ENCODE data around the gene MS4A6A. TPM values are rescaled to one million over a fixed set of nuclear protein-coding genes. Genes with fewer than 3 reads are reported as not detected.

MS4A6A gene, protein sequence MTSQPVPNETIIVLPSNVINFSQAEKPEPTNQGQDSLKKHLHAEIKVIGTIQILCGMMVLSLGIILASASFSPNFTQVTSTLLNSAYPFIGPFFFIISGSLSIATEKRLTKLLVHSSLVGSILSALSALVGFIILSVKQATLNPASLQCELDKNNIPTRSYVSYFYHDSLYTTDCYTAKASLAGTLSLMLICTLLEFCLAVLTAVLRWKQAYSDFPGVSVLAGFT
- total RNA-seq, result 100 to 1,000 TPM; 111 to 162 TPM

DNA sequence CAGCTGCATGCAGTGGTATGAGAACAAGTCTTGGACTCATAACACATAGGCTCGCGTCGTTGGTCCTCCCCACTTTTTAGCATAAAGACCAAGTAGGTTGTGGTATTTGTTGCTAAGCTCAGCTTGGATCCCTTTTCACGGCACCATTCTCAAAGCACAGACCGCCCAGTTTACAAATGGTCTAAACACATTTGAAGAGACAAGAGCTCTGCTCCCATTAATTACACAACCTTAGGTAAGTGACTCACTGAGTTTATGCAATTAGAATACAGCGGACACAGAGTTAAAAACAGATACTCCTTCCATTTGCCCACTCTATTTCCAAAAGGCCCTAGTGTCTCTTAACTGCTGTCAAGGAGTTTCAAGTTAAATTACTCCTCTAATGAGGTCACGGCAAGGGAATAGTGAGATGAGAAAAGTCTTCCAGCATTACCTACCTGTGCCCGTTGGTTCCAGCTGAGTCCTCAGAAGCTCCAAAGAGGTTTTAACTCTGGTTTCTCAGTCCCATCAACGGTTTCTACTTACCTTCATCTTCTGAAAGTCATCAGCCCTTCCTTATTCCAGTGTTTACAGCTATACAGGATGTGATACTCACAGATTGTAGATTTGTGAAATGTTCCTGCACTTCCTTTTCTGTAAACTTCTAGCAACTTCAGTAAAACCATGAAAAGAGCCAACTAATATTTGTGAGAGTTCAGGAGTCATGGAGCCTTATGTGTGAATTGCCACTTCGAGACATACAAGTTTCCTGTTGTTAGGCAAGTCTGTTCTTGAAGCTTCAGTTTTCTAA lies at the start of gene MS4A6A:
Gene MS4A6A (minus strand): TSS at position 543 of the 790 bp plus-strand sequence. CDS start 1,356 bp downstream, outside the sequence.
- no peaks in the 10 kb centered on the region for H3K9me3 ChIP-seq
- no peaks in the 10 kb centered on the region for H3K36me3 ChIP-seq
- TF ChIP-seq, protein P1, sequence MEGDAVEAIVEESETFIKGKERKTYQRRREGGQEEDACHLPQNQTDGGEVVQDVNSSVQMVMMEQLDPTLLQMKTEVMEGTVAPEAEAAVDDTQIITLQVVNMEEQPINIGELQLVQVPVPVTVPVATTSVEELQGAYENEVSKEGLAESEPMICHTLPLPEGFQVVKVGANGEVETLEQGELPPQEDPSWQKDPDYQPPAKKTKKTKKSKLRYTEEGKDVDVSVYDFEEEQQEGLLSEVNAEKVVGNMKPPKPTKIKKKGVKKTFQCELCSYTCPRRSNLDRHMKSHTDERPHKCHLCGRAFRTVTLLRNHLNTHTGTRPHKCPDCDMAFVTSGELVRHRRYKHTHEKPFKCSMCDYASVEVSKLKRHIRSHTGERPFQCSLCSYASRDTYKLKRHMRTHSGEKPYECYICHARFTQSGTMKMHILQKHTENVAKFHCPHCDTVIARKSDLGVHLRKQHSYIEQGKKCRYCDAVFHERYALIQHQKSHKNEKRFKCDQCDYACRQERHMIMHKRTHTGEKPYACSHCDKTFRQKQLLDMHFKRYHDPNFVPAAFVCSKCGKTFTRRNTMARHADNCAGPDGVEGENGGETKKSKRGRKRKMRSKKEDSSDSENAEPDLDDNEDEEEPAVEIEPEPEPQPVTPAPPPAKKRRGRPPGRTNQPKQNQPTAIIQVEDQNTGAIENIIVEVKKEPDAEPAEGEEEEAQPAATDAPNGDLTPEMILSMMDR (IDR thresholded peaks at IDR 0.05), result no peak
- H3K4me1 ChIP-seq (ENCODE audit: control insufficient read depth in 1 of 2, low read depth in 2 of 2), result peaks cover 0 to 4% of the 10 kb centered on the region in 2 donors
- ATAC-seq (ENCODE audit: insufficient number of reproducible peaks, low FRiP score, low read depth) (no peak), DNase-seq (ENCODE audit: low spot score) (no peak)
- peak within 1 kb of the TSS in 1 of 2 donors; percentile 10 for H3K27ac ChIP-seq
- no peaks in the 10 kb centered on the region for H3K27me3 ChIP-seq (replicated peaks; ENCODE audit: insufficient read depth)
- H3K4me3 ChIP-seq, result peak within 1 kb of the TSS; percentile 42

DNA sequence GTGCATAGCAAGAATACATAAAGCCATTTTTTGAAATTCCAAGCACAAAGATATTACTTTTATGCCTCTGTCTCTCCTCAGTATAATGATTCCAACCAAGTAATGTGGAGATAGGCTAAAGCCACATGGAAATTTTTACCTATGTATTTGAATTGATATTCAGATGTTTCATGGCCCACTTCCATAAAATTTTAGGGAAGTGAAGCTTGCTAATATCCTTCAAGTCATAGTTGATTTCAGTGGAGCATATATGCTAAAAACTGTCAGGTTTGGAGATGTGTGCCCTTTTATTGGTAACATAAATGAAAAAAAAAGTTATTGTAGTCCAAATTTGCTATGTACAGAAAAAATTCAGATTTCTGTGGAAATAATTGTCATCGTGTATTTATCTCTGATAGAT lies 47.8 kb upstream of the MS4A6A start:
- Histone ChIP-seq H3K4me1 (ENCODE audit: control insufficient read depth in 1 of 2, low read depth in 2 of 2) (no peaks in the 10 kb centered on the region), H3K27me3 (replicated peaks; ENCODE audit: insufficient read depth) (no peaks in the 10 kb centered on the region), H3K36me3 (no peaks in the 10 kb centered on the region), H3K4me3 (no peak overlapping the region), H3K9me3 (no peaks in the 10 kb centered on the region), H3K27ac (no peak overlapping the region)
- ATAC-seq (ENCODE audit: insufficient number of reproducible peaks, low FRiP score, low read depth) (no peak), DNase-seq (ENCODE audit: low spot score) (no peak)
- TF ChIP-seq, protein P1 (IDR thresholded peaks at IDR 0.05), result no peak

DNA sequence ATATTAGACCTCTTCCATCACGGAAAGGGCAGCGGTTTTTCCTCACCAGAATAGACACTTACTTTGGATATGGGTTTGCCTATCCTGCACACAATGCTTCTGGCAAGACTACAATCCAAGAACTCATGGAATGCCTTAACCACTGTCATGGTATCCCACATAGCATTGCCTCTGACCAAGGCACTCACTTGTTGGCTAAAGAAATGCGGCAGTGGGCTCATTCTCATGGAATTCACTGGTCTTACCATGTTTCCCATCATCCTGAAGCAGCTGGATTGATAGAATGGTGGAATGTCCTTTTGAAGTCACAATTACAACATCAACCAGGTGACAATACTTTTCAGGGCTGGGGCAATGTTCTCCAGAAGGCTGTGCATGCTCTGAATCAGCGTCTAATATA lies 39.3 kb upstream of the MS4A6A start:
- H3K27ac ChIP-seq, result no peak overlapping the region
- TF ChIP-seq, protein P1 (IDR thresholded peaks at IDR 0.05), result no peak
- ATAC-seq (ENCODE audit: insufficient number of reproducible peaks, low FRiP score, low read depth), result no peak

DNA sequence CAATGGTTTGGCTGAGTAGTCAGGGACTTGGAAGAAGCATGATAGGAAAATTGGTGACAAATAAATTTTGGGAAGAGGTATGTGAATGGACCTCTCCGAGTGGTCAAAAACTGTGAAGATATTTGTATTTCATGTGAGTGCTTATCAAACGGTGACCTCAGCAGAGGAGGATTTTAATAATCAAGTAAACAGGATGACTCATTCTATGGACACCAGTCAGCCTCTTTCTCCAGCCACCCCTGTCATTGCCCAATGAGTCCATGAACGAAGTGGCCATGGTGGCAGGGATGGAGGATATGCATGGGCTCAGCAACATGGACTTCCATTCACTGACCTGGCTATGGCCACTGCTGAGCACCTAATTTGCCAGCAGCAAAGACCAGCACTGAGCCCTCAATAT lies 38.8 kb upstream of the MS4A6A start:
- H3K27me3 ChIP-seq (replicated peaks; ENCODE audit: insufficient read depth), result no peaks in the 10 kb centered on the region
- DNase-seq (ENCODE audit: low spot score) (no peak), ATAC-seq (ENCODE audit: insufficient number of reproducible peaks, low FRiP score, low read depth) (no peak)
- no peaks in the 10 kb centered on the region for H3K36me3 ChIP-seq
- H3K4me3 ChIP-seq, result no peak overlapping the region
- TF ChIP-seq, protein P1 (IDR thresholded peaks at IDR 0.05), result no peak
- H3K4me1 ChIP-seq (ENCODE audit: control insufficient read depth in 1 of 2, low read depth in 2 of 2), result no peaks in the 10 kb centered on the region
- H3K27ac ChIP-seq, result no peak overlapping the region
- no peaks in the 10 kb centered on the region for H3K9me3 ChIP-seq

More for the DNA sequence above, 39.3 kb upstream of the MS4A6A start:
- no peak for DNase-seq (ENCODE audit: low spot score)
- no peaks in the 10 kb centered on the region for H3K4me1 ChIP-seq (ENCODE audit: control insufficient read depth in 1 of 2, low read depth in 2 of 2)
- no peak overlapping the region for H3K4me3 ChIP-seq
- H3K36me3 ChIP-seq, result no peaks in the 10 kb centered on the region
- H3K27me3 ChIP-seq (replicated peaks; ENCODE audit: insufficient read depth), result no peaks in the 10 kb centered on the region
- no peaks in the 10 kb centered on the region for H3K9me3 ChIP-seq

DNA sequence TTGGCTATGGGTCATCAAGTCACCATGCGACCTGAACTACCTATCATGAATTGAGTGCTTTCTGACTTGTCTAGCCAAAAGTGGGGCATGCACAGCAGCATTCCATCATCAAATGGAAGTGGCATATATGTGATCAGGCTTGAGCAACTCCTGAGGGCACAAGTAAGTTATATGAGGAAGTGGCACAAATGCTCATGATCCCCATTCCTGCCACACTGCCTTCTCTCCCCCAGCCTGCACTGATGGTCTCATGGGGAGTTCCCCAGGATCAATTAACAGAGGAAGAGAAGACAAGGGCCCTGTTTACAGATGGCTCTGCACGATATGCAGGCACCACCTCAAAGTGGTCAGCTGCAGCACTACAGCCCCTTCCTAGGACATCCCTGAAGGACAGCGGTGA lies 38.3 kb upstream of the MS4A6A start:
- Histone ChIP-seq H3K4me3 (no peak overlapping the region), H3K9me3 (no peaks in the 10 kb centered on the region), H3K27me3 (replicated peaks; ENCODE audit: insufficient read depth) (no peaks in the 10 kb centered on the region), H3K36me3 (no peaks in the 10 kb centered on the region), H3K4me1 (ENCODE audit: control insufficient read depth in 1 of 2, low read depth in 2 of 2) (no peaks in the 10 kb centered on the region), H3K27ac (no peak overlapping the region)
- ATAC-seq (ENCODE audit: insufficient number of reproducible peaks, low FRiP score, low read depth) (no peak), DNase-seq (ENCODE audit: low spot score) (no peak)
- TF ChIP-seq, protein P1 (IDR thresholded peaks at IDR 0.05), result no peak

Data from thoracic aorta (tissue), 2 donors.